ENCODE data around the gene S100A7A.

The S100A7A gene

GRCh38 chr1:153415850-153416570 lies at the start of gene S100A7A:
S100A7A (plus strand) TSS chr1:153416520; CDS start chr1:153418083, 1,563 bp downstream.
- no peak for DNase-seq

GRCh38 chr1:153367090-153367489 lies 49.2 kb upstream of the S100A7A start:
- no peak for DNase-seq

GRCh38 chr1:153368495-153368894 lies 47.8 kb upstream of the S100A7A start:
- no peak for DNase-seq

GRCh38 chr1:153370146-153370545 lies 46.2 kb upstream of the S100A7A start:
- no peak for DNase-seq

GRCh38 chr1:153371231-153371630 lies 45.1 kb upstream of the S100A7A start:
- DNase-seq = no peak

GRCh38 chr1:153372571-153372970 lies 43.7 kb upstream of the S100A7A start:
- DNase-seq = no peak

GRCh38 chr1:153374071-153374470 lies 42.2 kb upstream of the S100A7A start:
- DNase-seq = no peak

GRCh38 chr1:153375511-153375910 lies 40.8 kb upstream of the S100A7A start, which contains the start of gene S100A12:
S100A12 (minus strand) TSS chr1:153375621; CDS start chr1:153374592, 1,029 bp downstream.
- no peak for DNase-seq

GRCh38 chr1:153379591-153379990 lies 36.7 kb upstream of the S100A7A start:
- DNase-seq = no peak

- DNase-seq = no peak
Measured at GRCh38 chr1:153380711-153381110, 35.6 kb upstream of the S100A7A start.

GRCh38 chr1:153384958-153385580 lies 31.3 kb upstream of the S100A7A start:
- DNase-seq = no peak

- DNase-seq = no peak
Measured at GRCh38 chr1:153386500-153386901, 29.8 kb upstream of the S100A7A start.

- DNase-seq = no peak
Measured at GRCh38 chr1:153387001-153387400, 29.3 kb upstream of the S100A7A start.

GRCh38 chr1:153387785-153388184 lies 28.5 kb upstream of the S100A7A start:
- DNase-seq = no peak

- DNase-seq = no peak
Measured at GRCh38 chr1:153389401-153389800, 26.9 kb upstream of the S100A7A start.

GRCh38 chr1:153389973-153390879 lies 26.1 kb upstream of the S100A7A start:
- no peak for DNase-seq

- DNase-seq = no peak
Measured at GRCh38 chr1:153390938-153391710, 25.2 kb upstream of the S100A7A start, which contains the start of gene S100A8. S100A8 (minus strand) TSS chr1:153391073; CDS start chr1:153390535, 538 bp downstream.

- DNase-seq = no peak
Measured at GRCh38 chr1:153392258-153392657, 24.1 kb upstream of the S100A7A start.

- DNase-seq = no peak
Measured at GRCh38 chr1:153392822-153393221, 23.5 kb upstream of the S100A7A start.

GRCh38 chr1:153393926-153394325 lies 22.4 kb upstream of the S100A7A start:
- no peak for DNase-seq

GRCh38 chr1:153394391-153394790 lies 21.9 kb upstream of the S100A7A start:
- no peak for DNase-seq

- DNase-seq = no peak
Measured at GRCh38 chr1:153395136-153395685, 21.1 kb upstream of the S100A7A start.
